K562 treated with DMSO at 1 percent for 48 hours (cell line): ENCODE data around the gene OR3A1. TPM values are rescaled to one million over a fixed set of nuclear protein-coding genes. Genes with fewer than 3 reads are reported as not detected.

Experiments
- total RNA-seq: library from RNA; unstranded; fragments of 300-600 nt; gene quantifications from 2 replicates; pipeline ENCODE4 v1.2.3, GENCODE V29; 2022; ENCODE audit warnings: low replicate concordance; ENCODE audit errors: extremely low read depth

OR3A1 gene, protein sequence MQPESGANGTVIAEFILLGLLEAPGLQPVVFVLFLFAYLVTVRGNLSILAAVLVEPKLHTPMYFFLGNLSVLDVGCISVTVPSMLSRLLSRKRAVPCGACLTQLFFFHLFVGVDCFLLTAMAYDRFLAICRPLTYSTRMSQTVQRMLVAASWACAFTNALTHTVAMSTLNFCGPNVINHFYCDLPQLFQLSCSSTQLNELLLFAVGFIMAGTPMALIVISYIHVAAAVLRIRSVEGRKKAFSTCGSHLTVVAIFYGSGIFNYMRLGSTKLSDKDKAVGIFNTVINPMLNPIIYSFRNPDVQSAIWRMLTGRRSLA
- total RNA-seq, result not detected in 2 replicates

GRCh38 chr17:3298260-3298659 lies at the start of gene OR3A1:
Gene OR3A1 (minus strand): TSS chr17:3298360. CDS start chr17:3292582, 5,778 bp downstream.

Other genes with a start within 250 kb of the OR3A1 start
- gene OR1D5, start 234.8 kb downstream of the OR3A1 start, total RNA-seq, result not detected in 2 replicates
- gene OR1D2, start 193.9 kb downstream of the OR3A1 start, total RNA-seq, result not detected in 2 replicates
- not detected in 2 replicates for gene OR1G1, start 170.8 kb downstream of the OR3A1 start, total RNA-seq
- gene OR1A2, start 100.8 kb downstream of the OR3A1 start, total RNA-seq, result not detected in 2 replicates
- not detected in 2 replicates for gene OR1A1, start 90.7 kb downstream of the OR3A1 start, total RNA-seq
- not detected in 2 replicates for gene OR3A2, start 87.9 kb upstream of the OR3A1 start, total RNA-seq
- gene OR1E1, start 100.0 kb upstream of the OR3A1 start, total RNA-seq, result not detected in 2 replicates
- gene OR3A3, start 113.0 kb upstream of the OR3A1 start, total RNA-seq, result not detected in 2 replicates
- not detected in 2 replicates for gene OR1E2, start 135.5 kb upstream of the OR3A1 start, total RNA-seq
- gene SPATA22, start 173.5 kb upstream of the OR3A1 start, total RNA-seq, result not detected in 2 replicates
- not detected in 2 replicates for gene ASPA, start 177.6 kb upstream of the OR3A1 start, total RNA-seq